ENCODE measurements around the gene WNT2.

The WNT2 gene

GRCh38 chr7:117322741-117323304 is at the start of gene WNT2:
TSS of gene WNT2 (minus strand) at chr7:117323058. CDS start at chr7:117322989, 69 bp downstream.
- ATAC-seq: no peak
- no peaks in the 10 kb centered on the region for H3K36me3 Mint-ChIP-seq
- H3K9me3 Mint-ChIP-seq: no peaks in the 10 kb centered on the region
- H3K27ac Mint-ChIP-seq: no peak within 1 kb of the TSS
- peak within 1 kb of the TSS; percentile 40 for H3K4me3 Mint-ChIP-seq
- H3K27me3 Mint-ChIP-seq: peaks cover 72% of the 10 kb centered on the region
- H3K4me1 Mint-ChIP-seq: peaks cover 9% of the 10 kb centered on the region

- H3K27ac Mint-ChIP-seq: no peak overlapping the region
- no peak for ATAC-seq
- no peak overlapping the region for H3K4me3 Mint-ChIP-seq
- no peaks in the 10 kb centered on the region for H3K4me1 Mint-ChIP-seq
- no peaks in the 10 kb centered on the region for H3K36me3 Mint-ChIP-seq
- H3K27me3 Mint-ChIP-seq: no peaks in the 10 kb centered on the region
- no peaks in the 10 kb centered on the region for H3K9me3 Mint-ChIP-seq
These were observed 49.2 kb upstream of the WNT2 start for GRCh38 chr7:117372073-117372472.

- Mint-ChIP-seq H3K4me3 (no peak overlapping the region), H3K27me3 (no peaks in the 10 kb centered on the region), H3K9me3 (peaks cover 3% of the 10 kb centered on the region), H3K36me3 (no peaks in the 10 kb centered on the region), H3K27ac (no peak overlapping the region), H3K4me1 (no peaks in the 10 kb centered on the region)
- no peak for ATAC-seq
These were observed 41.7 kb upstream of the WNT2 start for GRCh38 chr7:117364339-117365080.

- ATAC-seq: no peak
- peaks cover 3% of the 10 kb centered on the region for H3K9me3 Mint-ChIP-seq
- no peaks in the 10 kb centered on the region for H3K36me3 Mint-ChIP-seq
- no peaks in the 10 kb centered on the region for H3K27me3 Mint-ChIP-seq
- no peak overlapping the region for H3K4me3 Mint-ChIP-seq
- no peak overlapping the region for H3K27ac Mint-ChIP-seq
- H3K4me1 Mint-ChIP-seq: no peaks in the 10 kb centered on the region
These were observed 39.5 kb upstream of the WNT2 start for GRCh38 chr7:117362294-117362888.

GRCh38 chr7:117350027-117350426 is 27.2 kb upstream of the WNT2 start:
- ATAC-seq: no peak
- Mint-ChIP-seq H3K4me1 (no peaks in the 10 kb centered on the region), H3K27ac (no peak overlapping the region), H3K36me3 (no peaks in the 10 kb centered on the region), H3K27me3 (peaks cover 20% of the 10 kb centered on the region), H3K4me3 (no peak overlapping the region), H3K9me3 (no peaks in the 10 kb centered on the region)

- Mint-ChIP-seq H3K9me3 (no peaks in the 10 kb centered on the region), H3K27me3 (peaks cover 20% of the 10 kb centered on the region), H3K27ac (no peak overlapping the region), H3K4me1 (no peaks in the 10 kb centered on the region), H3K4me3 (no peak overlapping the region), H3K36me3 (no peaks in the 10 kb centered on the region)
- no peak for ATAC-seq
These were observed 26.7 kb upstream of the WNT2 start for GRCh38 chr7:117349570-117349969.

GRCh38 chr7:117347962-117348672 is 25.3 kb upstream of the WNT2 start:
- Mint-ChIP-seq H3K4me3 (no peak overlapping the region), H3K27ac (no peak overlapping the region), H3K9me3 (no peaks in the 10 kb centered on the region), H3K36me3 (no peaks in the 10 kb centered on the region), H3K27me3 (peaks cover 20% of the 10 kb centered on the region), H3K4me1 (no peaks in the 10 kb centered on the region)
- no peak for ATAC-seq

GRCh38 chr7:117347480-117347879 is 24.6 kb upstream of the WNT2 start:
- H3K27me3 Mint-ChIP-seq: peaks cover 20% of the 10 kb centered on the region
- no peak for ATAC-seq
- no peak overlapping the region for H3K27ac Mint-ChIP-seq
- no peak overlapping the region for H3K4me3 Mint-ChIP-seq
- H3K4me1 Mint-ChIP-seq: no peaks in the 10 kb centered on the region
- H3K36me3 Mint-ChIP-seq: no peaks in the 10 kb centered on the region
- H3K9me3 Mint-ChIP-seq: no peaks in the 10 kb centered on the region

GRCh38 chr7:117346161-117346560 is 23.3 kb upstream of the WNT2 start:
- ATAC-seq: no peak
- Mint-ChIP-seq H3K4me1 (no peaks in the 10 kb centered on the region), H3K9me3 (no peaks in the 10 kb centered on the region), H3K27me3 (peaks cover 20% of the 10 kb centered on the region), H3K36me3 (no peaks in the 10 kb centered on the region), H3K4me3 (no peak overlapping the region), H3K27ac (no peak overlapping the region)

GRCh38 chr7:117338020-117338419 is 15.2 kb upstream of the WNT2 start:
- H3K27me3 Mint-ChIP-seq: no peaks in the 10 kb centered on the region
- ATAC-seq: no peak
- no peak overlapping the region for H3K4me3 Mint-ChIP-seq
- H3K9me3 Mint-ChIP-seq: peaks cover 4% of the 10 kb centered on the region
- H3K4me1 Mint-ChIP-seq: no peaks in the 10 kb centered on the region
- no peak overlapping the region for H3K27ac Mint-ChIP-seq
- no peaks in the 10 kb centered on the region for H3K36me3 Mint-ChIP-seq

- H3K4me1 Mint-ChIP-seq: no peaks in the 10 kb centered on the region
- no peak for ATAC-seq
- no peak overlapping the region for H3K27ac Mint-ChIP-seq
- no peaks in the 10 kb centered on the region for H3K36me3 Mint-ChIP-seq
- no peaks in the 10 kb centered on the region for H3K27me3 Mint-ChIP-seq
- no peak overlapping the region for H3K4me3 Mint-ChIP-seq
- H3K9me3 Mint-ChIP-seq: peaks cover 19% of the 10 kb centered on the region
These were observed 10.3 kb upstream of the WNT2 start for GRCh38 chr7:117333168-117333567.

GRCh38 chr7:117332031-117332430 is 9.2 kb upstream of the WNT2 start:
- H3K4me3 Mint-ChIP-seq: no peak overlapping the region
- H3K9me3 Mint-ChIP-seq: peaks cover 19% of the 10 kb centered on the region
- H3K4me1 Mint-ChIP-seq: no peaks in the 10 kb centered on the region
- no peaks in the 10 kb centered on the region for H3K36me3 Mint-ChIP-seq
- no peak overlapping the region for H3K27ac Mint-ChIP-seq
- peaks cover 4% of the 10 kb centered on the region for H3K27me3 Mint-ChIP-seq
- no peak for ATAC-seq

GRCh38 chr7:117325836-117326235 is 3.0 kb upstream of the WNT2 start:
- Mint-ChIP-seq H3K4me1 (peaks cover 9% of the 10 kb centered on the region), H3K4me3 (no peak overlapping the region), H3K9me3 (peaks cover 13% of the 10 kb centered on the region), H3K36me3 (no peaks in the 10 kb centered on the region), H3K27me3 (peaks cover 62% of the 10 kb centered on the region), H3K27ac (no peak overlapping the region)
- no peak for ATAC-seq

- no peak for ATAC-seq
- Mint-ChIP-seq H3K36me3 (no peaks in the 10 kb centered on the region), H3K4me3 (no peak overlapping the region), H3K27ac (no peak overlapping the region), H3K9me3 (peaks cover 10% of the 10 kb centered on the region), H3K27me3 (peaks cover 71% of the 10 kb centered on the region), H3K4me1 (peaks cover 9% of the 10 kb centered on the region)
These were observed 2.1 kb upstream of the WNT2 start for GRCh38 chr7:117324960-117325359.

- peaks cover 72% of the 10 kb centered on the region for H3K27me3 Mint-ChIP-seq
- H3K4me1 Mint-ChIP-seq: peaks cover 9% of the 10 kb centered on the region
- peak; percentile 28 for ATAC-seq
- no peaks in the 10 kb centered on the region for H3K36me3 Mint-ChIP-seq
- H3K27ac Mint-ChIP-seq: no peak overlapping the region
- H3K9me3 Mint-ChIP-seq: peaks cover 5% of the 10 kb centered on the region
- H3K4me3 Mint-ChIP-seq: peak overlapping the region; percentile 40
These were observed 1.2 kb upstream of the WNT2 start for GRCh38 chr7:117323851-117324711.
